HEK293 (cell line): ENCODE results near the gene BRMS1L.

Experiments used
- GLIS1 ChIP-seq: fragments of 450-650 bp; formaldehyde crosslinking; IDR thresholded peaks from 2 replicates; pipeline ENCODE4 v1.5.1; 2016; ENCODE audit warnings: missing biosample characterization, missing genetic modification characterization
- KLF10 ChIP-seq: fragments of 450-650 bp; IDR thresholded peaks from 2 replicates; pipeline ENCODE4 v1.5.1; 2018; ENCODE audit warnings: missing biosample characterization, mild to moderate bottlenecking, missing genetic modification characterization
- YY1 ChIP-seq: fragments of 450-650 bp; formaldehyde crosslinking; IDR thresholded peaks from 2 replicates; pipeline ENCODE4 v1.5.1; 2018; ENCODE audit warnings: missing biosample characterization, missing genetic modification characterization
- ZBTB44 ChIP-seq: fragments of 450-650 bp; IDR thresholded peaks from 2 replicates; pipeline ENCODE4 v1.5.1; 2018; ENCODE audit warnings: missing biosample characterization, mild to moderate bottlenecking, missing genetic modification characterization
- ZBTB48 ChIP-seq: fragments of 450-650 bp; formaldehyde crosslinking; IDR thresholded peaks from 2 replicates; pipeline ENCODE4 v1.5.1; 2016; ENCODE audit warnings: missing biosample characterization, missing genetic modification characterization
- ZBTB7A ChIP-seq: fragments of 450-650 bp; formaldehyde crosslinking; IDR thresholded peaks from 2 replicates; pipeline ENCODE4 v1.5.1; 2016; ENCODE audit warnings: low read depth, missing biosample characterization, missing genetic modification characterization
- ZNF18 ChIP-seq: fragments of 450-650 bp; formaldehyde crosslinking; IDR thresholded peaks from 2 replicates; pipeline ENCODE4 v1.5.1; 2016; ENCODE audit warnings: missing biosample characterization, missing genetic modification characterization
- ZNF214 ChIP-seq: fragments of 450-650 bp; formaldehyde crosslinking; IDR thresholded peaks from 2 replicates; pipeline ENCODE4 v1.5.1; 2017; ENCODE audit warnings: missing biosample characterization, mild to moderate bottlenecking, missing genetic modification characterization, borderline replicate concordance
- ZNF26 ChIP-seq: fragments of 450-650 bp; formaldehyde crosslinking; IDR thresholded peaks from 2 replicates; pipeline ENCODE4 v1.5.1; 2016; ENCODE audit warnings: missing biosample characterization, missing genetic modification characterization
- ZNF324 ChIP-seq: fragments of 450-650 bp; formaldehyde crosslinking; IDR thresholded peaks from 2 replicates; pipeline ENCODE4 v1.5.1; 2016; ENCODE audit warnings: missing biosample characterization, missing genetic modification characterization
- ZNF366 ChIP-seq: fragments of 450-650 bp; formaldehyde crosslinking; conservative IDR thresholded peaks from 2 replicates; pipeline ENCODE4 v1.5.1; 2016; ENCODE audit warnings: missing biosample characterization, missing genetic modification characterization
- ZNF398 ChIP-seq: fragments of 450-650 bp; formaldehyde crosslinking; IDR thresholded peaks from 2 replicates; pipeline ENCODE4 v1.5.1; 2017; ENCODE audit warnings: missing biosample characterization, missing genetic modification characterization
- ZNF473 ChIP-seq: fragments of 450-650 bp; formaldehyde crosslinking; IDR thresholded peaks from 2 replicates; pipeline ENCODE4 v1.5.1; 2017; ENCODE audit warnings: missing biosample characterization, missing genetic modification characterization
- ZNF510 ChIP-seq: fragments of 450-650 bp; formaldehyde crosslinking; IDR thresholded peaks from 2 replicates; pipeline ENCODE4 v1.5.1; 2018; ENCODE audit warnings: mild to moderate bottlenecking, missing genetic modification characterization, missing biosample characterization; ENCODE audit not compliant: insufficient replicate concordance
- ZNF529 ChIP-seq: fragments of 450-650 bp; formaldehyde crosslinking; IDR thresholded peaks from 2 replicates; pipeline ENCODE4 v1.5.1; 2017; ENCODE audit warnings: missing genetic modification characterization, missing biosample characterization; ENCODE audit not compliant: insufficient replicate concordance
- ZNF555 ChIP-seq: fragments of 450-650 bp; formaldehyde crosslinking; conservative IDR thresholded peaks from 2 replicates; pipeline ENCODE4 v1.5.1; 2017; ENCODE audit warnings: missing biosample characterization, mild to moderate bottlenecking, missing genetic modification characterization, inconsistent platforms
- ZNF560 ChIP-seq: fragments of 450-650 bp; formaldehyde crosslinking; IDR thresholded peaks from 2 replicates; pipeline ENCODE4 v1.5.1; 2017; ENCODE audit warnings: missing biosample characterization, missing genetic modification characterization, borderline replicate concordance
- ZNF596 ChIP-seq: fragments of 450-650 bp; IDR thresholded peaks from 2 replicates; pipeline ENCODE4 v1.5.0; 2018; ENCODE audit warnings: missing biosample characterization, mild to moderate bottlenecking, missing genetic modification characterization, moderate library complexity
- ZNF629 ChIP-seq: fragments of 450-650 bp; formaldehyde crosslinking; IDR thresholded peaks from 2 replicates; pipeline ENCODE4 v1.5.1; 2017; ENCODE audit warnings: missing biosample characterization, missing genetic modification characterization
- ZNF747 ChIP-seq: fragments of 450-650 bp; formaldehyde crosslinking; IDR thresholded peaks from 2 replicates; pipeline ENCODE4 v1.5.1; 2016; ENCODE audit warnings: missing biosample characterization, missing genetic modification characterization
- ZNF768 ChIP-seq: fragments of 450-650 bp; formaldehyde crosslinking; IDR thresholded peaks from 2 replicates; pipeline ENCODE4 v1.5.1; 2018; ENCODE audit warnings: missing biosample characterization, mild to moderate bottlenecking, missing genetic modification characterization
- ZSCAN16 ChIP-seq: fragments of 450-650 bp; formaldehyde crosslinking; IDR thresholded peaks from 2 replicates; pipeline ENCODE4 v1.5.1; 2016; ENCODE audit warnings: missing biosample characterization, missing genetic modification characterization
- TF ChIP-seq, protein P1 (sequence below): fragments of 450-650 bp; formaldehyde crosslinking; IDR thresholded peaks from 2 replicates; pipeline ENCODE4 v1.5.1; 2016; ENCODE audit warnings: missing biosample characterization, missing genetic modification characterization
- TF ChIP-seq, protein P2 (sequence below): fragments of 450-650 bp; formaldehyde crosslinking; IDR thresholded peaks from 2 replicates; pipeline ENCODE4 v1.5.0; 2017; ENCODE audit warnings: missing biosample characterization, missing genetic modification characterization, borderline replicate concordance
- TF ChIP-seq, protein P3 (sequence below): fragments of 450-650 bp; formaldehyde crosslinking; IDR thresholded peaks from 2 replicates; pipeline ENCODE4 v1.5.1; 2016; ENCODE audit warnings: missing biosample characterization, missing genetic modification characterization, borderline replicate concordance

The BRMS1L gene

GRCh38 chr14:35826218-35826951 is at the start of gene BRMS1L (continued):
- TF ChIP-seq ZNF18 (tag by site-specific recombination), result peak; percentile 70; the same call in 1 of the 2 replicates
- TF ChIP-seq, protein P1, sequence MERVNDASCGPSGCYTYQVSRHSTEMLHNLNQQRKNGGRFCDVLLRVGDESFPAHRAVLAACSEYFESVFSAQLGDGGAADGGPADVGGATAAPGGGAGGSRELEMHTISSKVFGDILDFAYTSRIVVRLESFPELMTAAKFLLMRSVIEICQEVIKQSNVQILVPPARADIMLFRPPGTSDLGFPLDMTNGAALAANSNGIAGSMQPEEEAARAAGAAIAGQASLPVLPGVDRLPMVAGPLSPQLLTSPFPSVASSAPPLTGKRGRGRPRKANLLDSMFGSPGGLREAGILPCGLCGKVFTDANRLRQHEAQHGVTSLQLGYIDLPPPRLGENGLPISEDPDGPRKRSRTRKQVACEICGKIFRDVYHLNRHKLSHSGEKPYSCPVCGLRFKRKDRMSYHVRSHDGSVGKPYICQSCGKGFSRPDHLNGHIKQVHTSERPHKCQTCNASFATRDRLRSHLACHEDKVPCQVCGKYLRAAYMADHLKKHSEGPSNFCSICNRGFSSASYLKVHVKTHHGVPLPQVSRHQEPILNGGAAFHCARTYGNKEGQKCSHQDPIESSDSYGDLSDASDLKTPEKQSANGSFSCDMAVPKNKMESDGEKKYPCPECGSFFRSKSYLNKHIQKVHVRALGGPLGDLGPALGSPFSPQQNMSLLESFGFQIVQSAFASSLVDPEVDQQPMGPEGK (tag by site-specific recombination), result peak; percentile 96
- no peak for TF ChIP-seq ZNF560 (tag by site-specific recombination)
- TF ChIP-seq ZNF324, result peak; percentile 98
- TF ChIP-seq ZNF398 (tag by site-specific recombination), result no peak
- no peak; the same call in 1 of the 2 replicates for TF ChIP-seq ZNF596
- TF ChIP-seq ZBTB7A (tag by site-specific recombination), result peak; percentile 88; the same call in 1 of the 2 replicates
- no peak for TF ChIP-seq ZNF747
- TF ChIP-seq KLF10 (tag by site-specific recombination), result peak; percentile 75; the same call in 1 of the 2 replicates
- TF ChIP-seq, protein P2, sequence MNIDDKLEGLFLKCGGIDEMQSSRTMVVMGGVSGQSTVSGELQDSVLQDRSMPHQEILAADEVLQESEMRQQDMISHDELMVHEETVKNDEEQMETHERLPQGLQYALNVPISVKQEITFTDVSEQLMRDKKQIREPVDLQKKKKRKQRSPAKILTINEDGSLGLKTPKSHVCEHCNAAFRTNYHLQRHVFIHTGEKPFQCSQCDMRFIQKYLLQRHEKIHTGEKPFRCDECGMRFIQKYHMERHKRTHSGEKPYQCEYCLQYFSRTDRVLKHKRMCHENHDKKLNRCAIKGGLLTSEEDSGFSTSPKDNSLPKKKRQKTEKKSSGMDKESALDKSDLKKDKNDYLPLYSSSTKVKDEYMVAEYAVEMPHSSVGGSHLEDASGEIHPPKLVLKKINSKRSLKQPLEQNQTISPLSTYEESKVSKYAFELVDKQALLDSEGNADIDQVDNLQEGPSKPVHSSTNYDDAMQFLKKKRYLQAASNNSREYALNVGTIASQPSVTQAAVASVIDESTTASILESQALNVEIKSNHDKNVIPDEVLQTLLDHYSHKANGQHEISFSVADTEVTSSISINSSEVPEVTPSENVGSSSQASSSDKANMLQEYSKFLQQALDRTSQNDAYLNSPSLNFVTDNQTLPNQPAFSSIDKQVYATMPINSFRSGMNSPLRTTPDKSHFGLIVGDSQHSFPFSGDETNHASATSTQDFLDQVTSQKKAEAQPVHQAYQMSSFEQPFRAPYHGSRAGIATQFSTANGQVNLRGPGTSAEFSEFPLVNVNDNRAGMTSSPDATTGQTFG (tag by site-specific recombination), result no peak
- TF ChIP-seq ZNF510 (tag by site-specific recombination), result no peak
- TF ChIP-seq, protein P3, sequence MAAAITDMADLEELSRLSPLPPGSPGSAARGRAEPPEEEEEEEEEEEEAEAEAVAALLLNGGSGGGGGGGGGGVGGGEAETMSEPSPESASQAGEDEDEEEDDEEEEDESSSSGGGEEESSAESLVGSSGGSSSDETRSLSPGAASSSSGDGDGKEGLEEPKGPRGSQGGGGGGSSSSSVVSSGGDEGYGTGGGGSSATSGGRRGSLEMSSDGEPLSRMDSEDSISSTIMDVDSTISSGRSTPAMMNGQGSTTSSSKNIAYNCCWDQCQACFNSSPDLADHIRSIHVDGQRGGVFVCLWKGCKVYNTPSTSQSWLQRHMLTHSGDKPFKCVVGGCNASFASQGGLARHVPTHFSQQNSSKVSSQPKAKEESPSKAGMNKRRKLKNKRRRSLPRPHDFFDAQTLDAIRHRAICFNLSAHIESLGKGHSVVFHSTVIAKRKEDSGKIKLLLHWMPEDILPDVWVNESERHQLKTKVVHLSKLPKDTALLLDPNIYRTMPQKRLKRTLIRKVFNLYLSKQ, result no peak; the same call in 1 of the 2 replicates
- TF ChIP-seq ZNF629 (tag by site-specific recombination), result peak; percentile 83
- no peak for TF ChIP-seq ZBTB44 (tag by site-specific recombination)
- no peak for TF ChIP-seq ZNF214
- TF ChIP-seq ZBTB48 (tag by site-specific recombination), result peak; percentile 76; the same call in 1 of the 2 replicates
- no peak for TF ChIP-seq ZNF26 (tag by site-specific recombination)
- peak; percentile 76 for TF ChIP-seq YY1
- TF ChIP-seq ZNF768, result no peak; the same call in 1 of the 2 replicates
- peak; percentile 73 for TF ChIP-seq ZSCAN16 (tag by site-specific recombination)
- TF ChIP-seq ZNF366 (tag by site-specific recombination), result no peak
- TF ChIP-seq ZNF473 (tag by site-specific recombination), result no peak
- no peak for TF ChIP-seq ZNF555 (tag by site-specific recombination)
- peak; percentile 74 for TF ChIP-seq GLIS1 (tag by site-specific recombination)
- TF ChIP-seq ZNF529 (tag by site-specific recombination), result no peak
